HG02840 (cell line): ENCODE data around the gene ENTPD6.
A peak's percentile ranks its signal among the peaks of the same experiment; 100 is the strongest.
"Not testable (repeated sequence)": the region's sequence is repeated elsewhere in the genome, so short reads cannot be mapped to it uniquely, and the experiment has no call there.

Experiments
- ATAC-seq: cut with Tn5 transposase; IDR thresholded peaks from one replicate; pipeline ENCODE4 v1.9.1; 2021; ENCODE audit warnings: mild to moderate bottlenecking, moderate library complexity, moderate number of reproducible peaks; ENCODE audit not compliant: unreplicated experiment, low FRiP score

The ENTPD6 gene

DNA sequence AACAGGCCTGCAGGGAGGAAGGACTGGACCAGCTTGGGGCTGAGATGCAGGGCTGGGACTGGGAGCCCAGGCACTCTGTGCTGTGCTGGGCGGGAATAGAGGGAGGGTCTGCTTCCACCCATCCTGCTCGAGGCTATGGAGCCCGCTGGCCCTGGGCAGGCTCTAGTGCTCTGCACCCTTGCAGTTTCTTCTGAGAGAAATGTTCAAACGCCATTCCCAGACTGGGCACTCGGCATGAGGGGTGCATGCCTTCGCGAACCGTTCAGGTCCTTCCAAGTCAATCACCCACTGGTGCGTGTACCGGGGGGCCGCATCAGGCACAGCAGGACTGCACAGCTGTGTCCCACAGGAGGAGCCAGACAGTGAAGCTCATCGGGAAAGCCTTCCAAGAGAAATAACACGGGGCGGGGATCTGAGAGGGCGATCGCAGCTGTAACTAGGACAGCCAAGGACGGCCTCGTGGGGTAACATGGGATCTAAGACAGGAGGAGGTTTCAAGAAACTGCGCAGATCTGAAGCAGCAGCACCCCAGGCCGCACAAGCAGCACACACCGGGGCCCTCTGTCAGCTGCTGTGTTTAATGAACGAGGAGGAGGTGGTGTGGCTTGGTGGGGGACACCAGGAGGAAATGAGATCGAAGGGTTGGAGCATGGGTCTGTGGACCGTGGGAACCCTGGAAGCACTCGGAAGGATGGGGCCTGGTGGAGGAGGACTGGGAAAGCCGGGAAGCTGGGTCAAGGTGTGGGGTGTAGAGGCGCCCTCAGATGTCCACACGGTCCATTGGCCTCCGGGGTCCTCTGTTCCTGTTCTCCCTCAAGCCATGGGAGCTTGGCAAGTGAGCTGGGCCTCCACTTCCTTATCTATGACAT lies 26.3 kb downstream of the ENTPD6 start:
- ATAC-seq = no peak

DNA sequence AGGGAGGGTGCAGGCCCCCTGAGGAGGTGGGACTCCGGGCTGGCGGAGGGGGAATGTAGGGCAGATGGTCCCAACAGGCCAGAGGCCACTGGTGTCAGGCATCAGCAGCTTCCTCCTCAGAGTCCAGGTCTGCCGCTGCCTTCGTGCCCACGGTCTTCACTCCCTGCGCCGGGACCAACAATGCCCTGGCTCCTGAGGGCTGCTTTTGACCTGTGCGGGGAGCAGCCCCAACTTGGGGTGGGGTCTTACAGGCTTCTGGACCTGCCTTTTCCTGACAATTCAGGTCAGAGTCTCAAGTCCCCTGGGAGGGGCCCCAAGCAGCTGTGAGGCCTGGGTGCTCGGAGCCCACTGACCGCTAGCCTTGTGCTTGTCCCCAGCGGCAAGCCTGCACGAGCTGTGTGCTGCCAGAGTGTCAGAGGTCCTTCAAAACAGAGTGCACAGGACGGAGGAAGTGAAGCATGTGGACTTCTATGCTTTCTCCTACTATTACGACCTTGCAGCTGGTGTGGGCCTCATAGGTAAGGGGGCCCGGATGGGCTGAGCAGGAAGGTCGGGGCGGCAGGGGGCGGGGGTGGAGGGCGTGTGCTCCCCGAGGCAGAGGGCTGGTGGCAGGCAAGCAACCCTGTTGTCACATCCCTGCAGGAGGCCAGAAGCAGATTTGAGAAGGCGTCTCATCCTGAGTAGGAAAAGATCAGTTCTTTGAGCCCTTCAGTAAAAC lies 27.1 kb downstream of the ENTPD6 start:
- no peak for ATAC-seq

DNA sequence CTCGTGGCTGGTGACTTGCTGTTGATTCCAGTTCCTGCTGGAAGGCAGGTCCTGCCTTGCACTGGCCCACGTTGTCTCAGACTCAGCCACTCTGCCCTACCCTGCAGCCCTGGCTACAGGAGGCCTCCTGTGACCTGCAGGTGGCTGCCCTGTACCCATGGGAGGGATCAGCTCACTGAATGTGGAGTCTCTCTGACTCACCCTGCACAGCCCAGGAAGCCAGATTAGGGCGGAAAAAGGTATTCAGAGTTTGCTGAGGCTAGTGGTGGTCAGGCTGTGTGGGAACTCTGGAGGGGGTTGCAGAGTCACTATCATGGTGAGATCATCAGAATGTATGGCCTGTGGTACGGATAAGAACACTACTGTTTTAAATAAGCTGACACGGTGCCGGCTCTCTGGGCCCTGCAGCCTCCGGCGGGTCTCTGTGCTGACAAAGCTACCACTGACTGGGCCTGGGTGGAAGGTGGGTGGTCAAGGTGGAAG lies 27.7 kb downstream of the ENTPD6 start:
- no peak for ATAC-seq

DNA sequence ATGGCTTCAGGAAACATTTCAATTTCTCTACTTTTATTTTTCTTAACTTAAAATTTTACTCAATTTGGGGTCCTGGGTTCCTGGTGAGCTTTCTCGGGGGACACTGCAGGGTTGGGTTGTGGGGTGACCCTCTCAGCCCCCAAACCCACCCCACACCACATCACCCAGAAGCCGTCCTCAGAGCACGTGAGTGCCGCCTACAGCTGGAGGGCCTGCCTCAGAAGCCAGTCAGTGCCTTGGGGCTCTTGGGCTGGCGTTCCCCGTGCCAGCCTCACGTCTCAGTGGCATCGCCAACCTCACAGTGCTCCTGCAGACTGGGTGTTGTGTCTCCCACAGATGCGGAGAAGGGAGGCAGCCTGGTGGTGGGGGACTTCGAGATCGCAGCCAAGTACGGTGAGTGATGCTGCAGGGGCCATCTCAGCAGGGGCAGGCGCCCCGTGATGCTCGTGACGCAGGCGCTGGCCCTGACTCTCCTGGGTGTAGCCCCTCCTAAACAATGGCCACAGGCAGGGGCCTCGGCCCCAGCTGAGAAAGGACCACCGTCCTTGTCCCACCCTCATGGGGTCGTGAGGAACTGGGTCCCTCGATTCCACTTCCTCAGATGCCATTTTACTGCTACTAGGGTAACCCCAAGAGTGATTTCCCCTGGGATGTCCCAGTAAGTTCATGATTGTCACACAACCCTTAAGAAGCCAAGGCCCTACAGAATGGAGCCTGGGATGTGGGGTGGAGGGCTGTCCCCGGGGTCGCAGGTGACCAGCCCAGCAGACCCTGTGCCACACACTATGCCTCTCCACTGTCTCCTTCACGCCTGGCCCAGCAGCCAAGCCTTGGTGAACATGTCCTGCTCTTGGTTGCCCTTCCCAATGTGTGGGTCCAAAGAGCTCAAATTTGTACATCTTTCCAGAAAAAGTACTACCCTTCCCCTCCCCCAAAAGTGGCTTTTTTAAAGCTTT lies 28.5 kb downstream of the ENTPD6 start:
- ATAC-seq = no peak

DNA sequence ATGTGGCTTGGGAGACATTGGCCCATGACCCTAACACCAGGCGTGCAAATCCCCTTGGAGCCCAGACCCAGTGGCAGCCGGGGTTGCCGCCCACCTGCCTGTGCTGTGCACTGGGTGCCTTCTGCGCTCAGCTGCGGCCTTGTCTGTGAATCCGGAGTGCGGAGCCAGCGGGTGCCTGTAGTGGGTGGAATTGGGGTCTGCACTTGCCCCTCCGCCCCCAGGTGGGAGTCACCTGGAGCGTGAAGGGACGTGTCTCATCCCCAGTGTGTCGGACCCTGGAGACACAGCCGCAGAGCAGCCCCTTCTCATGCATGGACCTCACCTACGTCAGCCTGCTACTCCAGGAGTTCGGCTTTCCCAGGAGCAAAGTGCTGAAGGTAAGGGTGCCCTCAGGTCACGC lies 29.4 kb downstream of the ENTPD6 start:
- no peak for ATAC-seq

DNA sequence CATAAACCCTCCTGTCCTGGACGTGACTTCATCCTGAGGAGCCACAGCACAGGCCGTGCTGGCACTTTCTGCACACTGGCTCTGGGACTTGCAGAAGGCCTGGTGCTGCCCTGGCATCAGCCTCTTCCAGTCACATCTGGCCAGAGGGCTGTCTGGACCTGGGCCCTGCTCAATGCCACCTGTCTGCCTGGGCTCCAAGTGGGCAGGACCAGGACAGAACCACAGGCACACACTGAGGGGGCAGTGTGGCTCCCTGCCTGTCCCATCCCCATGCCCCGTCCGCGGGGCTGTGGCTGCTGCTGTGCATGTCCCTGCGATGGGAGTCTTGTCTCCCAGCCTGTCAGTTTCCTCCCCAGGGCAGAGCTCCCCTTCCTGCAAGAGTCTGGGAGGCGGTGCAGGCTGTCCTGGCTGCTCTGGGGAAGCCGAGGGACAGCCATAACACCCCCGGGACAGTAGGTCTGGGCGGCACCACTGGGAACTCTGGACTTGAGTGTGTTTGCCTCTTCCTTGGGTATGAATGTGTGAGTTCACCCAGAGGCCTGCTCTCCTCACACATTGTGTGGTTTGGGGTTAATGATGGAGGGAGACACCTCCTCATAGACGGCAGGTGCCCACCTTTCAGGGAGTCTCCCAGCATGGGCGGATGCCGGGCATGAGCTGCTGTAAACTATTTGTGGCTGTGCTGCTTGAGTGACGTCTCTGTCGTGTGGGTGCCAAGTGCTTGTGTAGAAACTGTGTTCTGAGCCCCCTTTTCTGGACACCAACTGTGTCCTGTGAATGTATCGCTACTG lies 30.3 kb downstream of the ENTPD6 start:
- ATAC-seq = no peak

DNA sequence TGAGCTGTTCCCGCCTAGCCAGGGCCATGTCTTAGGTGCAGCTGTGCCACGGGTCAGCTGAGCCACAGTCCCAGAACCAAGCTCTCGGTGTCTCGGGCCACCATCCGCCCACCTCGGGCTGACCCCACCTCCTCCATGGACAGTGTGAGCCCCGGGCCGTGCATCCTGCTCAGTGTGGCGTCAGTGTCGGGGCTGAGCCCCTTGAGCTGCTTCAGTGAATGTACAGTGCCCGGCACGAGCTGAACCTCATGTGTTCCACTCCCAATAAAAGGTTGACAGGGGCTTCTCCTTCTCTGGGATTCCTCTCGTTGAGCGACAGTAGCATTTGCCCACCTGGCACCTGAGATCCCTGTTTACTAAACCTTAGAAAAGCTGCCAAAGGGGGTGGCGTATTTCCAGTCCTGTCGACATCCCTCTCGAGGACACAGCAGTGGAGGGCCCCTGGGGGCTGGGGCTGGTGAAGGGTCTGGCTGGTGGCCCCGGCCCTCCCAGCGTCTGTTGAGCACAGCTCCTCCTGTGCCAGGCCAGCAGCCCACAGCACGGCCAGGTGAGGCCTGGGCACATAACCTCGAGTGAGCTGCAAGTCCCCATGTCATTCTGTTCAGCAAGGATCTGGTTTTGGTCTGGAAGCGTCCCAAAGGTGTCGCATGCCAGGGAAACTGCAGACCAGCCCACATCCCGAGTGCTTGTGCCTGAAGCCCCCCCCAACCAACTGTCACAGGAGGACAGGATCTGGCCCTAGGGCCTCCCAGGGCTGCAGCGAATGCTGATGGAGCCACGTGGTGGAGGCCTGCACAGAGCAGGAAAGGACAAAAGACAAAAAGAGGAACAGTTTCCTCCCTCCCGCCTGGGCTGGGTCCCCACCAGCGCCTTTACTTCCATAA lies 31.2 kb downstream of the ENTPD6 start:
- ATAC-seq = no peak

DNA sequence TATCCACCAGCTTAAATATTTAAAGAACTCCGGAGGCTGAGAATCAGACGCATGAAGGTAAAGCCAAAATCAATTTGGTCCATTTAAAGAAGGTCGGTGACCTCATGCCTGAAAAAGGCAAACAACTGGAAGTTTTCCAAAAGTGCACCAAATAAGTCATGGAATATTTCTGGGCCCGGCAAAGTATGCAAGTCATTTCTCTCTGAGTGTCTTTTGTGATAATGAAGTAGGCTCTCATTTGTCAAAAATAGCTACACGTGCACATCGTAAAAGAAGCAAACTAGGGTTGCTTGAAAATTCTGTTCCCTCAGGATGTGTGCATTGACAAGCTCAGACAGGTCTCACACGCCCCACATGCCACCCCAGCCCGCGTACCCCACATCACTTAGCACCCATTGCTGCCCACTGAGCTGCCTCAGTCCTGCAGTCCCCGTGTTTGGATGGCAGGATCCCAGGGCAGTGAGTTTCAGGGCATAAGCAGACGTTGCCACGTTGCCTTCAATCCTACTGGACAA lies 31.9 kb downstream of the ENTPD6 start:
- no peak for ATAC-seq

DNA sequence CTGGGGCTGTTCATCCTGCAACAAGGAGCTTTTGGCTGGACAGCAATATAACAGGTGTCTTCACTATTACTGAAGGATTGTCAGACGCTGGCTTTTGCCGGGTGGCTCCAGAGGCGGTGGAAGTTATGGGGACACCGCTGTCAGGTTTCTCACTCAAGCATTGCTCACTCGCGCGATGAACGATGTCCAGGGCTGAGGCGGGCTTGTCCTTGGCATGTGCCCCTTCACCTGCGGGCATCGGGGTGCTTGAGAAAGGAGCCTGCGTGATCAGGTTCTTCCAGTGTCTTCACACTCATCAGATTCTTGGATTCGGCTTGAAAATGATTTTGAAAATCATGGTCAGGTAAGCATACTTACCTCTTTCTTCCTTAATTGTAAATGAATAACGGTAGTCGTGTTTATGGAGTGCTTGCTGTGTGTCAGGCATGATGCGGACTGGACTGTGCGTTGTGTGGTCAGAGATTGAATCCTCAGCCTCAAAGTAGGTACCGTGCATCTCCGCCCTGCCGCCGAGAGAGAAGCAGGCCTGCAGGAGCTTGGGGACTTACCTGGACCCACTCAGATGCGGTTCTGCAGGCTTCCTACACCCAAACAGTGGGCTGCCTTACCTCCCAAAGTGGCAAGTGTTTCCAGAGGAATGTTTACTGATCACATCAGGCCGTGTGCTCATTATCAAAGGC lies 34.1 kb downstream of the ENTPD6 start:
- no peak for ATAC-seq

DNA sequence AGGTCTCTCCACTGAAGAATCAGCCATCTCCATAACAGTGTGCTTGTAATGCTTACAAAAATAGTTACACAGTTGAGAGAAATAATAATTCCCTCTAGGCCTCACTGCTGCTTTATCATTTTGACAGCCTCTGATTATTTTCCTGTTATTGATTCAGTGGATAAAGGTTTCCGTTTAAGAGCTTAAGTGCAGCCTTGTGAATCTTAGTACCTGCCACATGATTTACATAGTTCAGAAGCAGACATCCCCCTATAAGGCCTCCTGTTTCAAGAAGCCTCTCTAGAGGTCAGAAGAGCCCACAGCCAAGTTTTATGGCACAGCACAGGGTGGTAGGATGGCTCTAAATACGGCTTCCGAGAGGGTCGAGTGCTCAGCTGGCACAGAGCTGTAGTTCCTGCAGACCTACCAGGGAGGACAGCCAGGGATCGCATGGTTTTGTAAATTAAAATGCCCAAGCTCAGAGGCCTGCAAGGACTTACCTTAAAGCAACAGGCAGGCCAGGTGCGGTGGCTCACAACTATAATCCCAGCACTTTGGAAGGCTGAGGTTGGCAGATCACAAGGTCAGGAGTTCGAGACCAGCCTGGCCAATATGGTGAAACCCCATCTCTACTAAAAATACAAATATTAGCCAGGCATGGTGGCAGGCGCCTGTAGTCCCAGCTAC lies 34.8 kb downstream of the ENTPD6 start:
- peak; percentile 82 for ATAC-seq

DNA sequence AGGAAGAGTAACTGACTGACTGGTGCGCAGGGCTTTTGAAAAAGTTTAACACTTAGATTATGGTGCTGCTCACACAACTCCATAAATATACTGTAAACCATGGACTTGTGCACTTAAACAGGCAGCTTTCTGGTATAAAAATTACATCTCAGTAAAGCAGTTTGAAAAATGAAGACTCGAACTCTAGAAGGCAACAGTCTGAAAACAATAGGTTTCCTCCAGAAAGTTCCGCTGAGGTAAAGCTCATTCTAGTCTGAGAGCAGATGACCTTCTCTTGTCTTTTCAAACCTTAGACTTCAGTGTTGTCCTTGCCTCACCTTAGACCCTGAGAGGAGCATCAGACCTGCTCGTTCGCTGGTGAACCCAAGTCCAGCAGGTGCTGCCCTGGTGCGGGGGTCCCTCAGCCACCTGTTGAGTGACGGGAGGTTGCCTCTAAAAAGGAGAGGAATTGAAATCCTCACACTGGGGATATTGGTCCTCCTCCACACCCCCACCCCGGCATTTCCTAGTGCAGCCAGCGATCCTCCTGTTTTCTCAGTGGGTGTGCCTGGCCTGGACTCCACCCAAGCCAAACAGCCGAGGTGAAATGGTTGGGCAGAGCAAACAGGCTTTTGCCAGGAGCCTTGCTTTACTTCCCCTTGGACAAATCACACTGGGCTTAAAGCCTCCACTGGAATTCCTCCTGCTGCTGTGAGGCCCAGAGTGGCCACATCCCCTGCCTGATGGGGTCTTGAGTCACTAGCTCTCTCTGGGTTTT lies 37.7 kb downstream of the ENTPD6 start:
- no peak for ATAC-seq

DNA sequence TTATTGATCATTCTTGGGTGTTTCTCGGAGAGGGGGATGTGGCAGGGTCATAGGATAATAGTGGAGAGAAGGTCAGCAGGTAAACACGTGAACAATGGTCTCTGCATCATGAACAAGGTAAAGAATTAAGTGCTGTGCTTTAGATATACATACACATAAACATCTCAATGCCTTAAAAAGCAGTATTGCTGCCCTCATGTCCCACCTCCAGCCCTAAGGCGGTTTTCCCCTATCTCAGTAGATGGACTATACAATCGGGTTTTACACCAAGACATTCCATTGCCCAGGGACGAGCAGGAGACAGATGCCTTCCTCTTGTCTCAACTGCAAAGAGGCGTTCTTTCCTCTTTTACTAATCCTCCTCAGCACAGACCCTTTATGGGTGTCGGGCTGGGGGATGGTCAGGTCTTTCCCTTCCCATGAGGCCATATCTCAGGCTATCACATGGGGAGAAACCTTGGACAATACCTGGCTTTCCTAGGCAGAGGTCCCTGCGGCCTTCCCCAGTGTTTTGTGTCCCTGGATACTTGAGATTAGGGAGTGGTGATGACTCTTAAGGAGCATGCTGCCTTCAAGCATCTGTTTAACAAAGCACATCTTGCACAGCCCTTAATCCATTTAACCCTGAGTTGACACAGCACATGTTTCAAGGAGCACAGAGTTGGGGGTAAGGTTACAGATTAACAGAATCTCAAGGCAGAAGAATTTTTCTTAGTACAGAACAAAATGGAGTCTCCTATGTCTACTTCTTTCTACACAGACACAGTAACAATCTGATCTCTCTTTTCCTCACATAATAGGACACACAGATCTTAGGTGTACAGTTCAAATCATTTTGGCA lies 38.7 kb downstream of the ENTPD6 start:
- not testable (repeated sequence) for ATAC-seq

DNA sequence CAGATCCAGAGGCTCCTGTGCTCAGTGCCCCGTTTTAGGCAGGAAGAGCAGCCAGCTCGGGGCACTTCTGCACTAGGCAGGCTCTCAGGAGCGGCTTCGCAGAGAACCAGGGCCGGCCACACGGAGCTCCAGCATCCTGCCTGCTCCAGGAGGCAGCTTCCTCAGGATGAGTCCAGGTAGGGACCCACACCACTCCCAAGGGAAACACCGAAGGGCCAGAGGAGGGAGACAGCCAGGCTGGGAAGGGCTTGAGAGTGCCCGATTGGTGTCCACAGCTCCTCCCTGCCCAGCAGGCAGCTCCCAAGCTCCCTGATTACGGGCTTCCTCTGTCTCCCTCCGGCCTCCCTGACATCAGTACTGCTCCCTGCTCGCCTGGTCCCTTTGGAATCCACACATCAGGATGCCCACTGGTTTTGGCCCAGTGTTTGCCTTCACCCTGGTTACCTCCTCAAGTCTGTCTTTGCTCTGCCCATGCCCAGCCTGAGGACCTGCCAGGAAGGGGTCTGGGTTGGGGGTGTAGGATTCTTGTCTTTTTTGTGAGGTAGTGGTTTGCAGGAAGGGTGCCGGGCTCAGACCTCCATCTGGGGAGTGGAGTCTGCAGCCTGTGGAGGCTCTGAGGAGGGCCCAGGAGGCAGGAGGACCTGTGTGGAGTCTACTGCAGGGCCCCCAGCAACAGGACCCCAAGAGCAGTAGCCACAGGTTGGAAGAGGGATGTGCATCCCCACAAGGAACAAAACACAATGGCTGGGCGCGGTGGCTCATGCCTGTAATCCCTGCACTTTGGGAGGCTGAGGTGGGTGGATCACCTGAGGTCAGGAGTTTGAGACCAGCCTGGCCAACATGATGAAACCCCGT lies 41.2 kb downstream of the ENTPD6 start:
- ATAC-seq = no peak

DNA sequence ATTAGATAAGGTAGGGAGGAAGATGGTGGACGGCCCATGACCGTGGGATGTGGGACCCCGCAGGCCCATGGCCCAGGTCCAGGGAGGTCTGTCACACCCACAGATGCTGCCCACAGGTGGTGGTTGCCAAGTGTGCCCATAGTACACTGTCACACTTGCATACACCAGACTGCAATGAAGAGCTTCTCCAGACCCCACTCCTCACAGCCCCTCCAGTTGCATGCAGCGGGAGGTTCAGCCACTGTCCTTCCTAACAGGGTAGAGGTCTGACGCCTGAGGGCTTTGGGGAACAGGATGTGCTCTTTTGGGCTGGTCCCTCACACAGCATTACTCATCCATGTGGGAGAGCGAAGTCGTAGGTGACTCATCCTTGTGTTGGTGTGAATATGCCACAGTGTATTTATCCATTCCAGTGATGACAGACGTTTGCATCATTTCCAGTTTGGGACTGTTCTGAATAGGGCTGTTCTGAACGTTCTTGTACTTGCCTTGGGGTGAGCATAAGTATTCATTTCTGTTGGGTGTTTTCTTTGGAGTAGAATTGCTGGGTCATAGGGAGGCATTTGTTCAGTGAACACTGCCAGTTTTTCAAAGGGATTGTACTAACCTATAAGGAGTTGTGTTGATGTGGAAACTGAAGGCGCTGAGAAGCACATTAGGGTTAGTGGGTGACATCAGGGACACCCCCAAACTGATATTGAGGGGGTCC lies 42.3 kb downstream of the ENTPD6 start:
- ATAC-seq = no peak
